Liver (tissue), 9 donors: ENCODE measurements around the gene KIAA1614. TPM values are rescaled to one million over a fixed set of nuclear protein-coding genes. Genes with fewer than 3 reads are reported as not detected.

ENCODE experiments used
- DNase-seq: peaks from one replicate; pipeline ENCODE4 v3.0.0-alpha.2; 2017; ENCODE audit warnings: low spot score
- H3K27ac ChIP-seq, 2 donors: one replicate each; pipeline ENCODE4 v1.7.0; 2013; ENCODE audit warnings: inconsistent platforms in 2 of 2, low read length in 2 of 2, control low read depth in 1 of 2, low read depth in 1 of 2, mild to moderate bottlenecking in 1 of 2
- H3K27me3 ChIP-seq, 4 donors: one replicate each; pipeline versions ENCODE4 v1.6.1 to v1.7.0; 2013; ENCODE audit warnings: low read length in 3 of 4, inconsistent platforms in 1 of 4, mild to moderate bottlenecking in 1 of 4, moderate library complexity in 1 of 4; ENCODE audit not compliant: control insufficient read depth in 4 of 4, insufficient read depth in 4 of 4
- H3K36me3 ChIP-seq, 4 donors: one replicate each; pipeline versions ENCODE4 v1.6.1 to v1.7.0; 2013; ENCODE audit warnings: low read length in 3 of 4, mild to moderate bottlenecking in 3 of 4, low read depth in 1 of 4, moderate library complexity in 1 of 4; ENCODE audit not compliant: control insufficient read depth in 4 of 4, insufficient read depth in 3 of 4
- H3K4me1 ChIP-seq, 4 donors: one replicate each; pipeline versions ENCODE4 v1.6.1 to v1.7.0; 2013; ENCODE audit warnings: low read length in 3 of 4, mild to moderate bottlenecking in 3 of 4, moderate library complexity in 1 of 4; ENCODE audit not compliant: control insufficient read depth in 4 of 4, insufficient read depth in 4 of 4
- H3K4me3 ChIP-seq, 3 donors: one replicate each; pipeline versions ENCODE4 v1.6.1 to v1.7.0; 2013; ENCODE audit warnings: low read length in 3 of 3, control low read depth in 1 of 3, low read depth in 1 of 3, mild to moderate bottlenecking in 1 of 3
- H3K9ac ChIP-seq, 2 donors: one replicate each; pipeline ENCODE4 v1.7.0; 2013; ENCODE audit warnings: low read length in 2 of 2, mild to moderate bottlenecking in 2 of 2, moderate library complexity in 2 of 2, control low read depth in 1 of 2, low read depth in 1 of 2
- H3K9me3 ChIP-seq, 4 donors: one replicate each; pipeline versions ENCODE4 v1.6.1 to v1.7.0; 2013; ENCODE audit warnings: low read length in 3 of 4; ENCODE audit not compliant: control insufficient read depth in 4 of 4
- ATF3 ChIP-seq: IDR thresholded peaks from 2 replicates; pipeline ENCODE4 v1.6.1; 2016; ENCODE audit warnings: antibody characterized with exemption
- CTCF ChIP-seq: fragments of 150-350 bp; IDR thresholded peaks from 2 replicates; pipeline ENCODE4 v1.5.1; 2017; ENCODE audit warnings: improper control_type of control experiment, low read depth, low read length; ENCODE audit not compliant: missing input control
- EGR1 ChIP-seq, 2 donors: IDR thresholded peaks; 2 replicates each; pipeline ENCODE4 v1.6.1; 2016 to 2018; ENCODE audit warnings: antibody characterized with exemption in 2 of 2, low read depth in 2 of 2
- FOXA1 ChIP-seq: IDR thresholded peaks from 2 replicates; pipeline ENCODE4 v1.6.1; 2016; ENCODE audit warnings: antibody characterized with exemption
- FOXA2 ChIP-seq: IDR thresholded peaks from 2 replicates; pipeline ENCODE4 v1.6.1; 2016; ENCODE audit warnings: antibody characterized with exemption
- GABPA ChIP-seq, 2 donors: IDR thresholded peaks in 1 of 2; conservative IDR thresholded peaks in 1 of 2; 2 replicates each; pipeline ENCODE4 v1.6.1; 2016; ENCODE audit warnings: antibody characterized with exemption in 2 of 2, mild to moderate bottlenecking in 1 of 2, moderate library complexity in 1 of 2
- HNF4A ChIP-seq, 2 donors: conservative IDR thresholded peaks; 2 replicates each; pipeline ENCODE4 v1.6.1; 2016; ENCODE audit warnings: antibody characterized with exemption in 2 of 2, mild to moderate bottlenecking in 2 of 2
- HNF4G ChIP-seq: IDR thresholded peaks from 2 replicates; pipeline ENCODE4 v1.6.1; 2016; ENCODE audit warnings: antibody characterized with exemption
- JUND ChIP-seq, 2 donors: IDR thresholded peaks; 2 replicates each; pipeline ENCODE4 v1.6.1; 2016; ENCODE audit warnings: antibody characterized with exemption in 2 of 2
- MAX ChIP-seq: IDR thresholded peaks from 2 replicates; pipeline ENCODE4 v1.6.1; 2016; ENCODE audit warnings: antibody characterized with exemption
- REST ChIP-seq: IDR thresholded peaks from 2 replicates; pipeline ENCODE4 v1.6.1; 2016; ENCODE audit warnings: antibody characterized with exemption, mild to moderate bottlenecking
- SP1 ChIP-seq: IDR thresholded peaks from 2 replicates; pipeline ENCODE4 v1.6.1; 2018; ENCODE audit warnings: antibody characterized with exemption, mild to moderate bottlenecking
- YY1 ChIP-seq: IDR thresholded peaks from 2 replicates; pipeline ENCODE4 v1.6.1; 2016; ENCODE audit warnings: antibody characterized with exemption, mild to moderate bottlenecking
- whole genome bisulfite sequencing: extraction: QIAGEN DNeasy Blood & Tissue Kit; methylation state at CpG from one replicate; pipeline ENCODE4 v1.1.7; 2013; 5-methylcytosine and 5-hydroxymethylcytosine counted together
- polyA plus RNA-seq, 2 donors: library from polyadenylated mRNA; stranded (reverse) in 1 of 2; unstranded in 1 of 2; fragments of 200-250 nt in 1 of 2; fragments of >200 nt in 1 of 2; fragmentation: Nextera tagmentation in 1 of 2; extraction: Ambion mirVana in 1 of 2; gene quantifications; one replicate each; pipeline versions ENCODE4 v1.2.1 to v1.2.3, GENCODE V29; 2013 to 2015
- total RNA-seq, 2 donors: library from RNA; depleted of rRNA; stranded (reverse); fragments of >200 nt; gene quantifications; one replicate each; pipeline ENCODE4 v1.2.3, GENCODE V29; 2014
- donor health status: healthy.
- donor health status: healthy.
- donor health status: healthy.
- donor health status: healthy.
- donor health status: healthy.

Gene KIAA1614
- total and polyA plus RNA-seq, 4 donors = 0.21 to 1.1 (median 0.40) TPM

- H3K4me3 ChIP-seq = no peak overlapping the region
- DNase-seq = no peak
- H3K4me1 ChIP-seq = peaks cover 0 to 7% (median 1%) of the 10 kb centered on the region in 4 donors
- no peak overlapping the region for H3K9ac ChIP-seq
- WGBS = 77% methylated on average over 8 of the region's 8 CpGs
- no peak overlapping the region for H3K27ac ChIP-seq
- H3K9me3 ChIP-seq = no peaks in the 10 kb centered on the region
- TF ChIP-seq HNF4G = no peak
- TF ChIP-seq YY1 = no peak
- no peak for TF ChIP-seq SP1
- no peak for TF ChIP-seq GABPA (IDR thresholded peaks at IDR 0.05 in 1 of 2, conservative IDR thresholded peaks at IDR 0.05 in 1 of 2)
- no peak for TF ChIP-seq REST
- TF ChIP-seq MAX = no peak
- TF ChIP-seq HNF4A (conservative IDR thresholded peaks at IDR 0.05) = no peak
- H3K27me3 ChIP-seq = no peaks in the 10 kb centered on the region
- peaks cover 0 to 6% (median under 1%) of the 10 kb centered on the region in 4 donors for H3K36me3 ChIP-seq
Measured at GRCh38 chr1:180969434-180969833, 56.7 kb downstream of the KIAA1614 start.

- Histone ChIP-seq H3K27ac (no peak overlapping the region), H3K4me1 (peaks cover 0 to 7% (median 1%) of the 10 kb centered on the region in 4 donors), H3K9ac (no peak overlapping the region), H3K4me3 (no peak overlapping the region), H3K36me3 (peaks cover under 1 to 7% (median 1%) of the 10 kb centered on the region in 4 donors), H3K27me3 (no peaks in the 10 kb centered on the region), H3K9me3 (no peaks in the 10 kb centered on the region)
- DNase-seq = no peak
- WGBS = 85% methylated on average over 15 of the region's 15 CpGs
- TF ChIP-seq ATF3 (no peak), JUND (IDR thresholded peaks at IDR 0.05) (no peak)
Measured at GRCh38 chr1:180970333-180971079, 57.8 kb downstream of the KIAA1614 start.

GRCh38 chr1:180971273-180971997 lies 58.7 kb downstream of the KIAA1614 start:
- WGBS = over 99% methylated on average over 8 of the region's 8 CpGs
- TF ChIP-seq FOXA2 = no peak
- no peak for TF ChIP-seq CTCF
- TF ChIP-seq HNF4A (conservative IDR thresholded peaks at IDR 0.05) = no peak
- TF ChIP-seq EGR1 (IDR thresholded peaks at IDR 0.05; ENCODE audit: low read depth in 2 of 2) = no peak
- TF ChIP-seq JUND (IDR thresholded peaks at IDR 0.05) = no peak
- no peak for TF ChIP-seq GABPA (IDR thresholded peaks at IDR 0.05 in 1 of 2, conservative IDR thresholded peaks at IDR 0.05 in 1 of 2)
- no peak for TF ChIP-seq MAX
- TF ChIP-seq FOXA1 = no peak
- peaks cover 0 to 7% (median 1%) of the 10 kb centered on the region in 4 donors for H3K4me1 ChIP-seq
- H3K27ac ChIP-seq = no peak overlapping the region
- no peak overlapping the region for H3K4me3 ChIP-seq
- H3K36me3 ChIP-seq = peaks cover 1 to 10% (median 9%) of the 10 kb centered on the region in 4 donors
- no peak overlapping the region for H3K9ac ChIP-seq
- H3K9me3 ChIP-seq = no peaks in the 10 kb centered on the region
- DNase-seq = no peak
- no peaks in the 10 kb centered on the region for H3K27me3 ChIP-seq
